Vagina (tissue), 2 donors: ENCODE data around the gene DENND4B. TPM values are rescaled to one million over a fixed set of nuclear protein-coding genes. Genes with fewer than 3 reads are reported as not detected.

ENCODE experiments used
- microRNA-seq: library from miRNA; unstranded; fragments of <30 nt; microRNA quantifications from one replicate; pipeline ENCODE4, GENCODE V29; 2017; ENCODE audit warnings: borderline number of aligned reads, borderline replicate concordance
- small RNA-seq: library from RNA; depleted of rRNA; stranded (forward); fragments of <200 nt; gene quantifications from one replicate; pipeline ENCODE3, GENCODE V24; 2016
- total RNA-seq: library from RNA; depleted of rRNA; stranded (reverse); fragments of >200 nt; gene quantifications from one replicate; pipeline ENCODE4 v1.2.3, GENCODE V29; 2016

The DENND4B gene
- total RNA-seq, 1 donor from 2014 or later = 42.7 TPM

Small RNA genes within 50 kb of the gene (microRNA-seq; reads per million reads assigned to microRNA genes)
- gene MIR6737 = not detected

Small RNA genes within 50 kb of the gene (small RNA-seq; reads per million reads assigned to genes)
- gene AL831737.1 = not detected
- gene MIR6737 = not detected

Other genes with a start within 250 kb of the DENND4B start
- gene INTS3, start 218.7 kb downstream of the DENND4B start, total RNA-seq = 45.9 TPM
- 31.4 TPM for gene SLC27A3, start 171.3 kb downstream of the DENND4B start, total RNA-seq
- 24.1 TPM for gene GATAD2B, start 23.7 kb downstream of the DENND4B start, total RNA-seq
- gene CRTC2, start 11.9 kb upstream of the DENND4B start, total RNA-seq = 19.2 TPM
- gene SLC39A1, start 16.8 kb upstream of the DENND4B start, total RNA-seq = 77.8 TPM
- 15.2 TPM for gene CREB3L4, start 21.2 kb upstream of the DENND4B start, total RNA-seq
- 194 TPM for gene JTB, start 31.0 kb upstream of the DENND4B start, total RNA-seq
- gene RAB13, start 39.6 kb upstream of the DENND4B start, total RNA-seq = 49.8 TPM
- gene RPS27, start 44.0 kb upstream of the DENND4B start, total RNA-seq = 1,771 TPM
- not detected for gene NUP210L, start 208.4 kb upstream of the DENND4B start, total RNA-seq
- 138 TPM for gene TPM3, start 245.4 kb upstream of the DENND4B start, total RNA-seq